KMS-11 (cell line): ENCODE data around the gene OTUB1.

Experiments used
- H2AFZ ChIP-seq: fragments of 200-600 bp; sonication (generic); 2 replicates; pipeline ENCODE4 v1.6.1; 2016; ENCODE audit warnings: antibody characterized with exemption, mixed run types, low read depth
- H3K27ac ChIP-seq: fragments of 200-600 bp; sonication (generic); 2 replicates; pipeline ENCODE4 v1.6.1; 2016; ENCODE audit warnings: mild to moderate bottlenecking, mixed run types
- H3K27me3 ChIP-seq: fragments of 200-600 bp; sonication (generic); 2 replicates; pipeline ENCODE4 v1.6.1; 2017; ENCODE audit warnings: mild to moderate bottlenecking, low read depth, mixed run types, moderate library complexity; ENCODE audit not compliant: insufficient read depth
- H3K36me3 ChIP-seq: fragments of 200-600 bp; sonication (generic); 2 replicates; pipeline ENCODE4 v1.6.1; 2017; ENCODE audit warnings: mild to moderate bottlenecking, mixed run types; ENCODE audit not compliant: insufficient read depth
- H3K4me1 ChIP-seq: fragments of 200-600 bp; sonication (generic); 2 replicates; pipeline ENCODE4 v1.6.1; 2016; ENCODE audit warnings: mild to moderate bottlenecking, low read depth, mixed run types; ENCODE audit not compliant: poor library complexity, severe bottlenecking
- H3K4me2 ChIP-seq: fragments of 200-600 bp; sonication (generic); 2 replicates; pipeline ENCODE4 v1.7.0; 2016; ENCODE audit warnings: mild to moderate bottlenecking, mixed run types
- H3K4me3 ChIP-seq: fragments of 200-600 bp; sonication (generic); IDR thresholded peaks from 2 replicates; pipeline ENCODE4 v1.6.1; 2017; ENCODE audit warnings: low read depth, low read length, mixed read lengths; ENCODE audit not compliant: insufficient read depth
- H3K79me2 ChIP-seq: fragments of 200-600 bp; sonication (generic); 2 replicates; pipeline ENCODE4 v1.6.1; 2016; ENCODE audit warnings: low read depth, mixed run types; ENCODE audit not compliant: insufficient read depth
- H3K9ac ChIP-seq: fragments of 200-600 bp; sonication (generic); 2 replicates; pipeline ENCODE4 v1.6.1; 2016; ENCODE audit warnings: mild to moderate bottlenecking, mixed run types
- H4K20me1 ChIP-seq: fragments of 200-600 bp; sonication (generic); 2 replicates; pipeline ENCODE4 v1.6.1; 2016; ENCODE audit warnings: mild to moderate bottlenecking, mixed run types; ENCODE audit not compliant: insufficient read depth
- CTCF ChIP-seq: fragments of 200-600 bp; sonication (generic); conservative IDR thresholded peaks from 2 replicates; pipeline ENCODE4 v1.6.1; 2017; ENCODE audit warnings: low read depth, mild to moderate bottlenecking, antibody characterized with exemption, low read length, moderate library complexity, mixed read lengths

OTUB1 gene

DNA sequence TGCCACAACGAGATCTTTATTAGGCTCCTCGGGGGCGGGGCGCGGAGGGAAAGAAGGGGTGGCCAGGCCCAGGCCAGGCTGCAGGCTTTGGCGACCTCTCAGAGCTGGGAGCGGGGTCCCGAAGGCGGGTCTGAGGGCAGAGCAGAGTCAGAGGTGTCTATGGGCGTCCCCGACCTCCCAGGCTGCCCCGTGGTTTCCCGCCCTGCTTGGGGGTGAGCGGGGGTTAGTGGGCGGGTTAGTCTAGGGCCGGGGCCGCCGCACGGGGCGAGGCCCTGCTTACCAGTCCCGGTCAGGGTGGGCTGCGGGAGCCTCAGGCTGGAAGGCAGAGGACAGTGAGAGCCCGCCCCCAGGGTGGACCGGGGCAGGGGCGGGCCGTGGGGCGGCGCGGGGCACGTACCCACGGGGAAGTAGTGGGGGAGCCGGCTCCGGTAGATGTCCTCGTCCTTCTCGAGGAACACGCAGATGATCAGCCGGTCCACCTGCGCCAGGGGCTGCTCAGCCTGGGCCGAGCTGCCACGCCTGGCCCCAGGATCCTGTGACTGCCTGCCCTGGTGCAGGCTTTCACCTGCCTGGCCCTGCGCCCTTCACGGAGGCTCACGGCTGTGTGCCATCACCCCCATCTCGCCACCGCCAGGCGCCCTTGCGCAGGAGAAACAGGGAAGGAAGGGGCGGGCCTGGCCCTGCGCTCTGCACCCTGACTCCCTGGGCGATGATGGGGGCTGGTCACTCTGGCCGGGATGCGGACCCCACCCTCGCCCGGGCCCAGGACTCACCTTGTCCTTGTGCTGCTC, 12.5 kb downstream of the OTUB1 start:
- H3K4me1 ChIP-seq, result no peaks in the 10 kb centered on the region
- H3K27ac ChIP-seq, result no peak overlapping the region
- no peaks in the 10 kb centered on the region for H3K79me2 ChIP-seq
- H4K20me1 ChIP-seq, result no peaks in the 10 kb centered on the region
- no peak overlapping the region for H3K4me2 ChIP-seq
- no peak overlapping the region for H3K4me3 ChIP-seq
- H3K27me3 ChIP-seq, result no peaks in the 10 kb centered on the region
- no peak overlapping the region for H2AFZ ChIP-seq
- no peak for TF ChIP-seq CTCF
- H3K9ac ChIP-seq, result no peak overlapping the region
- no peaks in the 10 kb centered on the region for H3K36me3 ChIP-seq

- Histone ChIP-seq H4K20me1 (no peaks in the 10 kb centered on the region), H3K4me1 (no peaks in the 10 kb centered on the region), H3K36me3 (no peaks in the 10 kb centered on the region), H3K4me2 (no peak overlapping the region), H2AFZ (no peak overlapping the region), H3K9ac (no peak overlapping the region), H3K27me3 (no peaks in the 10 kb centered on the region), H3K27ac (no peak overlapping the region), H3K4me3 (no peak overlapping the region), H3K79me2 (no peaks in the 10 kb centered on the region)
- TF ChIP-seq CTCF, result no peak
These were observed 13.2 kb downstream of the OTUB1 start for GRCh38 chr11:63999349-64000025.

GRCh38 chr11:64000026-64000739, 13.9 kb downstream of the OTUB1 start:
- Histone ChIP-seq H3K4me2 (no peak overlapping the region), H3K27me3 (no peaks in the 10 kb centered on the region), H3K9ac (no peak overlapping the region), H3K4me1 (no peaks in the 10 kb centered on the region), H3K4me3 (no peak overlapping the region), H3K36me3 (no peaks in the 10 kb centered on the region), H3K79me2 (no peaks in the 10 kb centered on the region), H3K27ac (no peak overlapping the region), H2AFZ (no peak overlapping the region), H4K20me1 (no peaks in the 10 kb centered on the region)
- no peak for TF ChIP-seq CTCF

GRCh38 chr11:64000740-64001483, 14.7 kb downstream of the OTUB1 start:
- no peak overlapping the region for H3K9ac ChIP-seq
- no peaks in the 10 kb centered on the region for H3K27me3 ChIP-seq
- no peak for TF ChIP-seq CTCF
- no peak overlapping the region for H3K4me2 ChIP-seq
- no peak overlapping the region for H2AFZ ChIP-seq
- H3K4me1 ChIP-seq, result no peaks in the 10 kb centered on the region
- no peaks in the 10 kb centered on the region for H3K36me3 ChIP-seq
- H4K20me1 ChIP-seq, result no peaks in the 10 kb centered on the region
- H3K4me3 ChIP-seq, result no peak overlapping the region
- no peaks in the 10 kb centered on the region for H3K79me2 ChIP-seq
- no peak overlapping the region for H3K27ac ChIP-seq
